Spleen (tissue), 7 donors: ENCODE results near the gene GRK5.

Experiments
- CTCF ChIP-seq, 11 experiments: fragments of 200-600 bp in 7 of 11; fragments of 450-650 bp in 4 of 11; sonication (generic) in 4 of 11; IDR thresholded peaks in 8 of 11; conservative IDR thresholded peaks in 3 of 11; 1 replicate in 7 of 11; 2 replicates in 4 of 11; pipeline versions ENCODE4 v1.4.0 to v1.8.0; 2016 to 2021; ENCODE audit warnings: antibody characterized with exemption in 11 of 11, inconsistent platforms in 4 of 11, mild to moderate bottlenecking in 1 of 11
- POLR2A ChIP-seq, 3 donors: fragments of 450-650 bp; IDR thresholded peaks; one replicate each; pipeline ENCODE4 v1.5.1; 2017; ENCODE audit warnings: antibody characterized with exemption in 3 of 3, mild to moderate bottlenecking in 1 of 3
- POLR2AphosphoS5 ChIP-seq, 3 donors: sonication (generic); formaldehyde crosslinking; IDR thresholded peaks; one replicate each; pipeline ENCODE4 v1.5.1; 2017; ENCODE audit warnings: antibody characterized with exemption in 3 of 3
- donor health status: DM: no; HTN: no; CAD: no; lungs with moderate emphysema.
- donor health status: DM: no; HTN: no; CAD: no.
- donor health status: DM: no; HTN: no; CAD: no.

GRCh38 chr10:119489991-119490326, 282.6 kb downstream of the GRK5 start:
- TF ChIP-seq CTCF (IDR thresholded peaks at IDR 0.05 in 8 of 11, conservative IDR thresholded peaks at IDR 0.05 in 3 of 11): peak in 4 of 11 experiments; percentile 10 to 38 (median 19)
- TF ChIP-seq POLR2AphosphoS5 (IDR thresholded peaks at IDR 0.05): no peak
- TF ChIP-seq POLR2A (IDR thresholded peaks at IDR 0.05): no peak
